HFF-Myc (cell line): Measurements from ENCODE around the gene SDK2.

Experiments used
- DNase-seq: peaks from one replicate; pipeline ENCODE4 v3.0.0-alpha.2; 2011; ENCODE audit warnings: low read depth; ENCODE audit errors: extremely low read depth
- H3K4me3 ChIP-seq: replicated peaks from 2 replicates; pipeline ENCODE4 v1.5.1; 2011; ENCODE audit warnings: low read depth, mild to moderate bottlenecking, control low read depth, low read length
- TF ChIP-seq, protein P1 (sequence below): IDR thresholded peaks from 2 replicates; pipeline ENCODE4 v1.5.1; 2012; ENCODE audit warnings: mild to moderate bottlenecking, low read depth, low read length, control low read depth; ENCODE audit errors: missing control alignments

SDK2 gene

DNA sequence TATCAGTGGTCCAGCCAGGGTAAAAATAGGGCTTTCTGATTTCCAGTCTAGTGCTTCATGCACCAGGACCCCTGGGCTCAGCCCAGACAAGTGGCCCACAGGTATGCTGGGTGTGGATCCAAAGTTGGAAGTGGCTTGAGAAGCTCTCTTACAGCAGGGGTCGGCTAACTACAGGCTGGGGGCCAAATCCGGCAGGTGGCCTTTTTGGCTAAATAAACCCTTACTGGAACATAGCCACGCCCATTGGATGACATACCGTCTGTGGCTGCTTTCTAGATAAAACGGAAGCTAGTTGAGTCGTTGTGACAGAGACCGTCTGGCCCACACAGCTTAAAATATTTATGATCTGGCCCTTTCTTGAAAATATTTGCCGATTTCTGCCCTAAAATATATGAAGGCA, 213.4 kb downstream of the SDK2 start:
- TF ChIP-seq, protein P1, sequence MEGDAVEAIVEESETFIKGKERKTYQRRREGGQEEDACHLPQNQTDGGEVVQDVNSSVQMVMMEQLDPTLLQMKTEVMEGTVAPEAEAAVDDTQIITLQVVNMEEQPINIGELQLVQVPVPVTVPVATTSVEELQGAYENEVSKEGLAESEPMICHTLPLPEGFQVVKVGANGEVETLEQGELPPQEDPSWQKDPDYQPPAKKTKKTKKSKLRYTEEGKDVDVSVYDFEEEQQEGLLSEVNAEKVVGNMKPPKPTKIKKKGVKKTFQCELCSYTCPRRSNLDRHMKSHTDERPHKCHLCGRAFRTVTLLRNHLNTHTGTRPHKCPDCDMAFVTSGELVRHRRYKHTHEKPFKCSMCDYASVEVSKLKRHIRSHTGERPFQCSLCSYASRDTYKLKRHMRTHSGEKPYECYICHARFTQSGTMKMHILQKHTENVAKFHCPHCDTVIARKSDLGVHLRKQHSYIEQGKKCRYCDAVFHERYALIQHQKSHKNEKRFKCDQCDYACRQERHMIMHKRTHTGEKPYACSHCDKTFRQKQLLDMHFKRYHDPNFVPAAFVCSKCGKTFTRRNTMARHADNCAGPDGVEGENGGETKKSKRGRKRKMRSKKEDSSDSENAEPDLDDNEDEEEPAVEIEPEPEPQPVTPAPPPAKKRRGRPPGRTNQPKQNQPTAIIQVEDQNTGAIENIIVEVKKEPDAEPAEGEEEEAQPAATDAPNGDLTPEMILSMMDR = no peak
- DNase-seq = no peak
- no peak overlapping the region for H3K4me3 ChIP-seq

- TF ChIP-seq, protein P1 = no peak
- no peak overlapping the region for H3K4me3 ChIP-seq
- no peak for DNase-seq
Observed at GRCh38 chr17:73430165-73430680, 214.0 kb downstream of the SDK2 start.

- TF ChIP-seq, protein P1 = peak; percentile 99
- H3K4me3 ChIP-seq = no peak overlapping the region
- DNase-seq = peak; percentile 21
Observed at GRCh38 chr17:73429440-73430164, 214.6 kb downstream of the SDK2 start.

- no peak for DNase-seq
- no peak overlapping the region for H3K4me3 ChIP-seq
- TF ChIP-seq, protein P1 = no peak
Observed at GRCh38 chr17:73427198-73427597, 217.0 kb downstream of the SDK2 start.

- H3K4me3 ChIP-seq = no peak overlapping the region
- TF ChIP-seq, protein P1 = no peak
- DNase-seq = no peak
Observed at GRCh38 chr17:73424571-73424970, 219.7 kb downstream of the SDK2 start.

- TF ChIP-seq, protein P1 = no peak
- no peak for DNase-seq
- H3K4me3 ChIP-seq = no peak overlapping the region
Observed at GRCh38 chr17:73423806-73424205, 220.4 kb downstream of the SDK2 start.
